Endothelial cell of umbilical vein (primary cell): ENCODE measurements around the gene HDAC4. TPM values are rescaled to one million over a fixed set of nuclear protein-coding genes. Genes with fewer than 3 reads are reported as not detected.
A peak's percentile ranks its signal among the peaks of the same experiment; 100 is the strongest.

Experiments used
- BruUV-seq: library from RNA; stranded (reverse); fragments of 400-500 nt; replicated peaks from 2 replicates; lab custom pipeline; 2021; lab: Mats Ljungman, UMichigan
- CTCF ChIA-PET: fragments of 300-600, 350-600 bp; sonication (Branson Sonifier 250); formaldehyde crosslinking; loops from one replicate; lab custom pipeline; 2021; ENCODE audit warnings: antibody characterized with exemption, inconsistent platforms; lab: Charles Lee
- POLR2A ChIA-PET: fragments of 300-600, 350-600 bp; sonication (Branson Sonifier 250); formaldehyde crosslinking; loops from one replicate; lab custom pipeline; 2021; ENCODE audit warnings: antibody characterized with exemption, inconsistent platforms; lab: Charles Lee
- DNase-seq: peaks from one replicate; pipeline ENCODE4 v3.0.0-alpha.2; 2011; ENCODE audit warnings: low read depth, low spot score
- FAIRE-seq: peaks from 2 replicates; lab custom pipeline; 2011; peaks lifted over from hg19 to GRCh38; lab: Jason Lieb, UNC
- H2AFZ ChIP-seq: 2 replicates; pipeline ENCODE4 v1.6.0; 2012; ENCODE audit warnings: low read depth, low read length, control low read depth, inconsistent platforms
- H3K27ac ChIP-seq: 2 replicates; pipeline ENCODE4 v1.5.1; 2011; ENCODE audit warnings: low read depth, mild to moderate bottlenecking, control low read depth, low read length, moderate library complexity; ENCODE audit not compliant: insufficient read depth
- H3K27me3 ChIP-seq, 2 experiments: 2 replicates each; pipeline versions ENCODE4 v1.6.0 to v1.6.1; 2011; ENCODE audit warnings: low read length in 2 of 2, mixed read lengths in 1 of 2; ENCODE audit not compliant: control insufficient read depth in 2 of 2, insufficient read depth in 2 of 2
- H3K36me3 ChIP-seq, 2 experiments: 2 replicates in 1 of 2; 3 replicates in 1 of 2; pipeline ENCODE4 v1.5.1; 2011; ENCODE audit warnings: low read length in 2 of 2, mild to moderate bottlenecking in 1 of 2, moderate library complexity in 1 of 2; ENCODE audit not compliant: control insufficient read depth in 2 of 2, insufficient read depth in 2 of 2; ENCODE audit errors: extremely low read depth in 1 of 2
- H3K4me1 ChIP-seq: 3 replicates; pipeline ENCODE4 v1.5.1; 2011; ENCODE audit warnings: mild to moderate bottlenecking, low read length; ENCODE audit not compliant: control insufficient read depth, insufficient read depth; ENCODE audit errors: extremely low read depth
- H3K4me2 ChIP-seq: 2 replicates; pipeline ENCODE4 v1.6.1; 2011; ENCODE audit warnings: low read length, control low read depth, mixed read lengths; ENCODE audit not compliant: insufficient read depth
- H3K4me3 ChIP-seq, 3 experiments: fragments of 200-600 bp in 1 of 3; sonication (generic), shearing (Covaris generic) in 1 of 3; replicated peaks in 1 of 3; 2 replicates each; pipeline ENCODE4 v1.5.1; 2011 to 2016; ENCODE audit warnings: control low read depth in 3 of 3, low read length in 3 of 3, mild to moderate bottlenecking in 2 of 3, inconsistent platforms in 1 of 3, low read depth in 1 of 3, moderate library complexity in 1 of 3; ENCODE audit not compliant: insufficient read depth in 1 of 3
- H3K79me2 ChIP-seq: 2 replicates; pipeline ENCODE4 v1.6.0; 2012; ENCODE audit warnings: low read length, inconsistent platforms; ENCODE audit not compliant: control insufficient read depth, insufficient read depth
- H3K9ac ChIP-seq: replicated peaks from 2 replicates; pipeline ENCODE3; 2011; ENCODE audit warnings: low read length, control low read depth; ENCODE audit not compliant: insufficient read depth; ENCODE audit errors: extremely low read depth
- H3K9me1 ChIP-seq: replicated peaks from 3 replicates; pipeline ENCODE4 v1.6.0; 2011; ENCODE audit warnings: mild to moderate bottlenecking, low read length; ENCODE audit not compliant: control insufficient read depth, insufficient read depth; ENCODE audit errors: extremely low read depth
- H3K9me3 ChIP-seq: replicated peaks from 2 replicates; pipeline ENCODE4 v1.5.1; 2012; ENCODE audit warnings: low read length, inconsistent platforms; ENCODE audit not compliant: control insufficient read depth, insufficient read depth
- H4K20me1 ChIP-seq: replicated peaks from 2 replicates; pipeline ENCODE3; 2011; ENCODE audit warnings: mild to moderate bottlenecking, low read length; ENCODE audit not compliant: control insufficient read depth, insufficient read depth; ENCODE audit errors: extremely low read depth
- EZH2 ChIP-seq: IDR thresholded peaks from 2 replicates; pipeline ENCODE4 v1.6.1; 2012; ENCODE audit warnings: borderline replicate concordance, low read depth, mild to moderate bottlenecking, moderate library complexity, low read length, inconsistent platforms; ENCODE audit not compliant: severe bottlenecking
- FOS ChIP-seq: IDR thresholded peaks from 2 replicates; pipeline ENCODE4 v1.6.1; 2011; ENCODE audit warnings: mild to moderate bottlenecking, low read length, moderate library complexity, borderline replicate concordance; ENCODE audit not compliant: insufficient read depth
- GATA2 ChIP-seq: IDR thresholded peaks from 2 replicates; pipeline ENCODE4 v1.7.0; 2011; ENCODE audit warnings: low read depth, mild to moderate bottlenecking, moderate library complexity, mixed read lengths, low read length; ENCODE audit not compliant: insufficient read length, insufficient read depth
- JUN ChIP-seq: IDR thresholded peaks from 2 replicates; pipeline ENCODE4 v1.6.1; 2011; ENCODE audit warnings: borderline replicate concordance, low read depth; ENCODE audit not compliant: insufficient read length, insufficient read depth
- MYC ChIP-seq: IDR thresholded peaks from one replicate; pipeline ENCODE4 v1.6.1; 2011; ENCODE audit warnings: mild to moderate bottlenecking, low read depth, low read length
- POLR2A ChIP-seq: IDR thresholded peaks from 2 replicates; pipeline ENCODE4 v1.6.1; 2012; ENCODE audit warnings: low read depth, mild to moderate bottlenecking, control low read depth, low read length
- POLR2AphosphoS5 ChIP-seq: IDR thresholded peaks from 2 replicates; pipeline ENCODE4 v1.6.1; 2012; ENCODE audit warnings: low read depth, mild to moderate bottlenecking, control low read depth, low read length, moderate library complexity; ENCODE audit not compliant: insufficient read depth
- dilution Hi-C: fragments of 300-500 bp; cut with MboI; formaldehyde crosslinking; loops from one replicate; pipeline ENCODE4 v1.15.0; 2019; ENCODE audit warnings: low sequenced_read_pairs; ENCODE audit not compliant: extremely low pct_ligation_motif_present
- intact Hi-C: fragments of 100-400 bp; cut with micrococcal nuclease; formaldehyde crosslinking; loops from one replicate; pipeline ENCODE4 v1.10.0; 2022
- polyA plus RNA-seq, 4 experiments: library from polyadenylated mRNA; depleted of rRNA in 3 of 4; stranded (reverse) in 3 of 4; unstranded in 1 of 4; fragments of >200 nt; gene quantifications; 2 replicates each; pipeline versions ENCODE4 v1.2.1 to v1.2.3, GENCODE V29; 2011 to 2012; ENCODE audit warnings: missing spikeins in 1 of 4
- total RNA-seq: library from RNA; stranded (reverse); gene quantifications from 2 replicates; pipeline ENCODE4 v1.2.3, GENCODE V29; 2021
- TF ChIP-seq, protein P1 (sequence below), 2 donors: IDR thresholded peaks; 1 replicate in 1 of 2; 2 replicates in 1 of 2; pipeline ENCODE4 v1.5.1; 2011; ENCODE audit warnings: low read length in 2 of 2, mild to moderate bottlenecking in 2 of 2, moderate library complexity in 2 of 2, control low read depth in 1 of 2, inconsistent platforms in 1 of 2, low read depth in 1 of 2; ENCODE audit not compliant: insufficient read depth in 1 of 2; ENCODE audit errors: extremely low read depth in 1 of 2
- TF ChIP-seq, protein P2 (sequence below): IDR thresholded peaks from 2 replicates; pipeline ENCODE4 v1.6.1; 2011; ENCODE audit not compliant: insufficient read depth, insufficient read length

Gene HDAC4
- total and polyA plus RNA-seq, 2 donors (not counting 3 experiments of a cell fraction or from before 2014, with no cell fraction given) = 13.4 to 33.0 TPM

DNA sequence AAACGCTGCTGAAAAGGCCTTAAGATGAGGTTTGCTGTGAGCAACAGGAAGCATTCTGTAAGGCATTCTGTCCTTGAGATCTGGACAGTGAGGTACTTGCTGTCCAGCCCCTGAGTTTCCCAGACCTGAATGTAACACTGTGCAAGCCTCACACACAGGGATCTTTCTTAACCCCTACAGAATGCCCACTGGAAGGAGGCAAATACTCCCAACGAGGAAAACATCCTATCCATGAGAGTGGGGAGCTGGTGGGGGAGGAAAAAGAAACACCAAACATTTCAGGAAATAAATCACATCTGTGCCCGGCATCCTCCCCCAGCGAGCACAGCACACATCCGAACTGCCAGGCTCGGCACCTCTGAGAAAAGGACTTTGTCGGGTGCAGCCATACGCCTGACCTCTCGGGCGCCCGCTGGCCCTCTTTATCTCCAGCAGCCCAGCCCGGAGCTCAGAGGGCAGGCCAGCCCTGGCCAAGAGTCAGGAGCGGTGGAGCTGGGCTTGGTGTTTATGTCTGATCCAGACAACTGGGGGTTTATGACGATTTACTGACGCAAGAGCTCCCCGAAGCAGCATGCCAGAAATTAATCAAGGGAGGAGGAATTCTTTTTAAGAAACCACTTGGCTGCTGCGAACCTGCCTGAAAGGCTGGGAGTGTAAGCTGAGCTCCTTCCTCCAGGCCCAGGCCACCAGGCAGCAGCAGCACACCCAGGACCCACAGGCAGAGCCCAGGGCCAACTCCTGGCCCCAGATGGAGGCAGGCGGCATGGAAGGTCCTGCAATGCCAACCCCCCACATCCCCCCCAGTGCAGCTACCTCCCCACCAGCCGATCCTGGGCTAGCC, 72.2 kb downstream of the HDAC4 start:
- ChIA-PET POLR2A (interaction anchor here (0.6 kb wide), 1 partner anchor 646 kb away, joined by 4 read pairs; no protein-coding TSS in a partner anchor), CTCF (interaction anchor here (0.7 to 1.0 kb wide), 5 partner anchors 9 to 41 kb away, joined by 3 to 5 read pairs (median 4); no protein-coding TSS in a partner anchor)
- Histone ChIP-seq H3K79me2 (peaks cover 8% of the 10 kb centered on the region), H3K9me3 (no peaks in the 10 kb centered on the region), H4K20me1 (no peaks in the 10 kb centered on the region), H3K9ac (peak overlapping the region; percentile 16), H3K36me3 (no peaks in the 10 kb centered on the region), H3K4me2 (peak overlapping the region; percentile 35), H3K27ac (no peak overlapping the region), H2AFZ (peak overlapping the region; percentile 14), H3K27me3 (no peaks in the 10 kb centered on the region), H3K4me3 (no peak overlapping the region), H3K4me1 (peaks cover 12% of the 10 kb centered on the region), H3K9me1 (no peaks in the 10 kb centered on the region)
- dilution Hi-C loops (no loop called here), intact Hi-C loops (loop anchor here (2.0 kb wide), 1 partner anchor 72 kb away; the partner anchor contains the start of gene HDAC4)
- FAIRE-seq (peak; percentile 89), DNase-seq (peak; percentile 63)
- TF ChIP-seq, protein P1, sequence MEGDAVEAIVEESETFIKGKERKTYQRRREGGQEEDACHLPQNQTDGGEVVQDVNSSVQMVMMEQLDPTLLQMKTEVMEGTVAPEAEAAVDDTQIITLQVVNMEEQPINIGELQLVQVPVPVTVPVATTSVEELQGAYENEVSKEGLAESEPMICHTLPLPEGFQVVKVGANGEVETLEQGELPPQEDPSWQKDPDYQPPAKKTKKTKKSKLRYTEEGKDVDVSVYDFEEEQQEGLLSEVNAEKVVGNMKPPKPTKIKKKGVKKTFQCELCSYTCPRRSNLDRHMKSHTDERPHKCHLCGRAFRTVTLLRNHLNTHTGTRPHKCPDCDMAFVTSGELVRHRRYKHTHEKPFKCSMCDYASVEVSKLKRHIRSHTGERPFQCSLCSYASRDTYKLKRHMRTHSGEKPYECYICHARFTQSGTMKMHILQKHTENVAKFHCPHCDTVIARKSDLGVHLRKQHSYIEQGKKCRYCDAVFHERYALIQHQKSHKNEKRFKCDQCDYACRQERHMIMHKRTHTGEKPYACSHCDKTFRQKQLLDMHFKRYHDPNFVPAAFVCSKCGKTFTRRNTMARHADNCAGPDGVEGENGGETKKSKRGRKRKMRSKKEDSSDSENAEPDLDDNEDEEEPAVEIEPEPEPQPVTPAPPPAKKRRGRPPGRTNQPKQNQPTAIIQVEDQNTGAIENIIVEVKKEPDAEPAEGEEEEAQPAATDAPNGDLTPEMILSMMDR (IDR thresholded peaks at IDR 0.05; ENCODE audit: extremely low read depth in 1 of 2, insufficient read depth in 1 of 2, low read depth in 1 of 2, low read length in 2 of 2) = no peak
- TF ChIP-seq POLR2AphosphoS5 (no peak), GATA2 (no peak), JUN (no peak), POLR2A (no peak), MYC (no peak), EZH2 (no peak), FOS (no peak)
- TF ChIP-seq, protein P2, sequence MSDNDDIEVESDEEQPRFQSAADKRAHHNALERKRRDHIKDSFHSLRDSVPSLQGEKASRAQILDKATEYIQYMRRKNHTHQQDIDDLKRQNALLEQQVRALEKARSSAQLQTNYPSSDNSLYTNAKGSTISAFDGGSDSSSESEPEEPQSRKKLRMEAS = no peak
- no TSS peak for BruUV-seq
